HG03521 (cell line): Measurements from ENCODE around the gene TNFAIP8L1.

Source experiments
- ATAC-seq: cut with Tn5 transposase; IDR thresholded peaks from one replicate; pipeline ENCODE4 v1.9.1; 2021; ENCODE audit warnings: mild to moderate bottlenecking, moderate library complexity; ENCODE audit not compliant: unreplicated experiment

TNFAIP8L1 gene

GRCh38 chr19:4699826-4700692 lies 60.7 kb downstream of the TNFAIP8L1 start:
- ATAC-seq, result no peak

GRCh38 chr19:4700693-4700970 lies 61.3 kb downstream of the TNFAIP8L1 start:
- ATAC-seq, result no peak

GRCh38 chr19:4701557-4701956 lies 62.2 kb downstream of the TNFAIP8L1 start:
- no peak for ATAC-seq

GRCh38 chr19:4702764-4703163 lies 63.4 kb downstream of the TNFAIP8L1 start:
- ATAC-seq, result no peak

GRCh38 chr19:4703671-4704316 lies 64.5 kb downstream of the TNFAIP8L1 start:
- ATAC-seq, result no peak

- no peak for ATAC-seq
These were observed 65.0 kb downstream of the TNFAIP8L1 start for GRCh38 chr19:4704317-4704673.
